ENCODE results near the gene SLC14A1.

The SLC14A1 gene

DNA sequence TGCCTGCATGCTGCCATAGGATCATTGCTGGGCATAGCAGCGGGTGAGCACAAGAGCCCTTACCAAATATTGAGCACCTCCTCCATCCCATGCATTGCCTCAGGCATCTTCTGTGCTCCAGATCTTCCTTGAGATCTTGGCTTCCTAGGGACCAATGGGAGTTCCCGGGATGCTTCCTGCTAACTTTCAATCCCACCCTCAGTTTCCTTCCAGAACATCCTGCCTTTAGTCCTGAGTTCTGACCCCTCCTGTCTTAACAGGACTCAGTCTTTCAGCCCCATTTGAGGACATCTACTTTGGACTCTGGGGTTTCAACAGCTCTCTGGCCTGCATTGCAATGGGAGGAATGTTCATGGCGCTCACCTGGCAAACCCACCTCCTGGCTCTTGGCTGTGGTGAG lies 15.3 kb downstream of the SLC14A1 start:
- peaks cover 12% of the 10 kb centered on the region for H3K27me3 Mint-ChIP-seq (ENCODE audit: low read depth)
- peaks cover 26% of the 10 kb centered on the region for H3K4me1 Mint-ChIP-seq
- H3K4me3 Mint-ChIP-seq, result no peak overlapping the region
- H3K36me3 Mint-ChIP-seq (ENCODE audit: low read depth), result no peaks in the 10 kb centered on the region
- no peaks in the 10 kb centered on the region for H3K9me3 Mint-ChIP-seq
- TF ChIP-seq, protein P1, sequence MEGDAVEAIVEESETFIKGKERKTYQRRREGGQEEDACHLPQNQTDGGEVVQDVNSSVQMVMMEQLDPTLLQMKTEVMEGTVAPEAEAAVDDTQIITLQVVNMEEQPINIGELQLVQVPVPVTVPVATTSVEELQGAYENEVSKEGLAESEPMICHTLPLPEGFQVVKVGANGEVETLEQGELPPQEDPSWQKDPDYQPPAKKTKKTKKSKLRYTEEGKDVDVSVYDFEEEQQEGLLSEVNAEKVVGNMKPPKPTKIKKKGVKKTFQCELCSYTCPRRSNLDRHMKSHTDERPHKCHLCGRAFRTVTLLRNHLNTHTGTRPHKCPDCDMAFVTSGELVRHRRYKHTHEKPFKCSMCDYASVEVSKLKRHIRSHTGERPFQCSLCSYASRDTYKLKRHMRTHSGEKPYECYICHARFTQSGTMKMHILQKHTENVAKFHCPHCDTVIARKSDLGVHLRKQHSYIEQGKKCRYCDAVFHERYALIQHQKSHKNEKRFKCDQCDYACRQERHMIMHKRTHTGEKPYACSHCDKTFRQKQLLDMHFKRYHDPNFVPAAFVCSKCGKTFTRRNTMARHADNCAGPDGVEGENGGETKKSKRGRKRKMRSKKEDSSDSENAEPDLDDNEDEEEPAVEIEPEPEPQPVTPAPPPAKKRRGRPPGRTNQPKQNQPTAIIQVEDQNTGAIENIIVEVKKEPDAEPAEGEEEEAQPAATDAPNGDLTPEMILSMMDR (IDR thresholded peaks at IDR 0.05; ENCODE audit: unreplicated experiment in 3 of 3), result no peak
- H3K27ac Mint-ChIP-seq, result no peak overlapping the region

- no peak overlapping the region for H3K27ac Mint-ChIP-seq
- H3K27me3 Mint-ChIP-seq (ENCODE audit: low read depth), result peaks cover 12% of the 10 kb centered on the region
- H3K4me3 Mint-ChIP-seq, result no peak overlapping the region
- H3K9me3 Mint-ChIP-seq, result no peaks in the 10 kb centered on the region
- peaks cover 26% of the 10 kb centered on the region for H3K4me1 Mint-ChIP-seq
- TF ChIP-seq, protein P1 (IDR thresholded peaks at IDR 0.05; ENCODE audit: unreplicated experiment in 3 of 3), result no peak
- H3K36me3 Mint-ChIP-seq (ENCODE audit: low read depth), result no peaks in the 10 kb centered on the region
Observed at GRCh38 chr18:45739848-45740247, 15.9 kb downstream of the SLC14A1 start.

- Mint-ChIP-seq H3K27ac (no peak overlapping the region), H3K9me3 (no peaks in the 10 kb centered on the region), H3K4me3 (no peak overlapping the region), H3K27me3 (ENCODE audit: low read depth) (peaks cover 15% of the 10 kb centered on the region), H3K36me3 (ENCODE audit: low read depth) (no peaks in the 10 kb centered on the region), H3K4me1 (peaks cover 26% of the 10 kb centered on the region)
- TF ChIP-seq, protein P1 (IDR thresholded peaks at IDR 0.05; ENCODE audit: unreplicated experiment in 3 of 3), result no peak
Observed at GRCh38 chr18:45741056-45741455, 17.1 kb downstream of the SLC14A1 start.

GRCh38 chr18:45745817-45746461 lies 22.0 kb downstream of the SLC14A1 start:
- H3K27me3 Mint-ChIP-seq (ENCODE audit: low read depth), result peaks cover 12% of the 10 kb centered on the region
- no peaks in the 10 kb centered on the region for H3K36me3 Mint-ChIP-seq (ENCODE audit: low read depth)

DNA sequence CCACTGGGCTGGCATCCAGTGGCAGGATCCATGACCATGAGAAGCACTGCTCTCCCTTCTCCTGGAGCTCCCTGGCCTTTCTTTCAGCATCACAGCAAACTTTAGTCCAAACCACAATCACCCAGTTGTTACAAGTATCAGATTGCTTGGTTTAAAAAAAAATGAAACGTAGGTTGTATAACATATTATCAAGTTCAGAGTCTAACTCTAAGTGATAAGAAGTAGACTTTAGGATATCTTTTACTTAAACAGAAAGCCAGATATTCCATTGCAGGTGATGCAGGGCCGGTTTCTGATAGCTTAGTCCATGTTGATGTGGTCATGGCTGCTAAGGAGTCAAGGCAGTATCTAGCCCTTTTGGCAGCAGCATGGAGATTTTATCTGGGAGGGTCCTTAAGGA lies 24.5 kb downstream of the SLC14A1 start:
- TF ChIP-seq, protein P1 (IDR thresholded peaks at IDR 0.05; ENCODE audit: unreplicated experiment in 3 of 3), result no peak
- Mint-ChIP-seq H3K27ac (no peak overlapping the region), H3K27me3 (ENCODE audit: low read depth) (peaks cover 6% of the 10 kb centered on the region), H3K4me3 (no peak overlapping the region), H3K9me3 (no peaks in the 10 kb centered on the region), H3K36me3 (ENCODE audit: low read depth) (no peaks in the 10 kb centered on the region), H3K4me1 (peaks cover 11% of the 10 kb centered on the region)

More at GRCh38 chr18:45745817-45746461, 22.0 kb downstream of the SLC14A1 start:
- TF ChIP-seq, protein P1 (IDR thresholded peaks at IDR 0.05; ENCODE audit: unreplicated experiment in 3 of 3), result no peak
- Mint-ChIP-seq H3K9me3 (no peaks in the 10 kb centered on the region), H3K4me1 (peaks cover 13% of the 10 kb centered on the region), H3K27ac (peak overlapping the region in 1 of 3 experiments; percentile 1), H3K4me3 (no peak overlapping the region)

Data from nephron (organoid).